Vagina (tissue), 2 donors: ENCODE results near the gene ALPK1.

ENCODE experiments used
- POLR2A ChIP-seq, 2 donors: fragments of 450-650 bp; IDR thresholded peaks; one replicate each; pipeline ENCODE4 v1.6.1; 2017; ENCODE audit warnings: antibody characterized with exemption in 2 of 2, mild to moderate bottlenecking in 2 of 2, moderate library complexity in 2 of 2
- POLR2AphosphoS5 ChIP-seq, 2 donors: sonication (generic); formaldehyde crosslinking; IDR thresholded peaks; one replicate each; pipeline ENCODE4 v1.9.0; 2017; ENCODE audit warnings: antibody characterized with exemption in 2 of 2, mild to moderate bottlenecking in 2 of 2, low read depth in 1 of 2; ENCODE audit not compliant: insufficient read depth in 1 of 2
- TF ChIP-seq, protein P1 (sequence below), 3 experiments: fragments of 450-650 bp in 2 of 3; fragments of 200-600 bp in 1 of 3; sonication (generic) in 1 of 3; IDR thresholded peaks; one replicate each; pipeline ENCODE4 v1.5.1; 2017 to 2019; ENCODE audit warnings: antibody characterized with exemption in 3 of 3, mild to moderate bottlenecking in 2 of 3, moderate library complexity in 2 of 3

DNA sequence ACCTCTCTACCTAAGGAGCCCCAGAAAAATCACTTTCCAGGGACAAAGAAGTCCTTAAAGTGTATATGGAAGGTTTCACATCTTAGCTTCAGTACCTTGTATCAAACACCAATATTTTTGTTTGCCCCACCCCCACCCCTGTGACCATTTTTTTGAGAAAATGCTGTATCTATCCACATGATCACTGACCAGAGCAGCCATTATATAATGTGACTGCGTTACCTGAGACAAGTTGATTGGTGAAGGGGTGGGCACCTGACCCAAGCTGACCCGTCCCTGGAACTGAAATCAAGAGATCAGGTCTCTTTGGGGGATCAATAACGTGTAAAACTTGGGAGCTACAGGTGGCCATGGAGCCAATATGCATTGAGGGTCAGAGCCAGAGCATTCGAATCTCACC lies 22.2 kb upstream of the ALPK1 start:
- TF ChIP-seq POLR2AphosphoS5 (IDR thresholded peaks at IDR 0.05; ENCODE audit: insufficient read depth in 1 of 2, low read depth in 1 of 2) = no peak
- TF ChIP-seq, protein P1, sequence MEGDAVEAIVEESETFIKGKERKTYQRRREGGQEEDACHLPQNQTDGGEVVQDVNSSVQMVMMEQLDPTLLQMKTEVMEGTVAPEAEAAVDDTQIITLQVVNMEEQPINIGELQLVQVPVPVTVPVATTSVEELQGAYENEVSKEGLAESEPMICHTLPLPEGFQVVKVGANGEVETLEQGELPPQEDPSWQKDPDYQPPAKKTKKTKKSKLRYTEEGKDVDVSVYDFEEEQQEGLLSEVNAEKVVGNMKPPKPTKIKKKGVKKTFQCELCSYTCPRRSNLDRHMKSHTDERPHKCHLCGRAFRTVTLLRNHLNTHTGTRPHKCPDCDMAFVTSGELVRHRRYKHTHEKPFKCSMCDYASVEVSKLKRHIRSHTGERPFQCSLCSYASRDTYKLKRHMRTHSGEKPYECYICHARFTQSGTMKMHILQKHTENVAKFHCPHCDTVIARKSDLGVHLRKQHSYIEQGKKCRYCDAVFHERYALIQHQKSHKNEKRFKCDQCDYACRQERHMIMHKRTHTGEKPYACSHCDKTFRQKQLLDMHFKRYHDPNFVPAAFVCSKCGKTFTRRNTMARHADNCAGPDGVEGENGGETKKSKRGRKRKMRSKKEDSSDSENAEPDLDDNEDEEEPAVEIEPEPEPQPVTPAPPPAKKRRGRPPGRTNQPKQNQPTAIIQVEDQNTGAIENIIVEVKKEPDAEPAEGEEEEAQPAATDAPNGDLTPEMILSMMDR (IDR thresholded peaks at IDR 0.05) = no peak
- no peak for TF ChIP-seq POLR2A (IDR thresholded peaks at IDR 0.05)
